ENCODE data around the gene LIMS1.
"Not testable (repeated sequence)": the region's sequence is repeated elsewhere in the genome, so short reads cannot be mapped to it uniquely, and the experiment has no call there.

The LIMS1 gene, protein sequence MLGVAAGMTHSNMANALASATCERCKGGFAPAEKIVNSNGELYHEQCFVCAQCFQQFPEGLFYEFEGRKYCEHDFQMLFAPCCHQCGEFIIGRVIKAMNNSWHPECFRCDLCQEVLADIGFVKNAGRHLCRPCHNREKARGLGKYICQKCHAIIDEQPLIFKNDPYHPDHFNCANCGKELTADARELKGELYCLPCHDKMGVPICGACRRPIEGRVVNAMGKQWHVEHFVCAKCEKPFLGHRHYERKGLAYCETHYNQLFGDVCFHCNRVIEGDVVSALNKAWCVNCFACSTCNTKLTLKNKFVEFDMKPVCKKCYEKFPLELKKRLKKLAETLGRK

GRCh38 chr2:108533832-108534583 lies at the start of gene LIMS1:
Gene LIMS1, plus strand, starts transcription at chr2:108534470. Its CDS starts 93 bp downstream, at chr2:108534563.
- Histone ChIP-seq H3K4me1 (ENCODE audit: insufficient read depth, low read length) (peaks cover 29% of the 10 kb centered on the region), H3K36me3 (ENCODE audit: insufficient read depth, low read length) (no peaks in the 10 kb centered on the region), H3K9ac (ENCODE audit: low read depth, low read length) (peak within 1 kb of the TSS; percentile 94), H3K9me3 (ENCODE audit: control insufficient read depth, insufficient read depth, low read length) (no peaks in the 10 kb centered on the region)

DNA sequence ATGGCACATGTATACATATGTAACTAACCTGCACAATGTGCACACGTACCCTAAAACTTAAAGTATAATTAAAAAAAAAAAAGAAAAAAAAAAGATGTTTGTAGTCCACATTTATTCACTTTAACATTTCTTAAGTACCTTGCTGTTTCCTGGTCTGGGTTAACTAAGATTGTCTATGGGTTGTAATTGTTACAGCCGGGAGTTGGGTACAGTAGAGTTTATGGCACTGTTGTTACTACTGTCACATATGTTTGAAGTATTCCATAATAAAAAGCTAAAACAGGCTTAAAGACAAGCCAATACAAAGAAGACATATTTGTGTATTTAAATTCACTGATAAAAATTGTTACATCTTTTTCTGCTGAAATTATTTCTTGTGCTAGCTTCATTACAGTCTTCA lies 49.0 kb upstream of the LIMS1 start:
- Histone ChIP-seq H3K9ac (ENCODE audit: low read depth, low read length) (no peak overlapping the region), H3K4me1 (ENCODE audit: insufficient read depth, low read length) (no peaks in the 10 kb centered on the region), H3K9me3 (ENCODE audit: control insufficient read depth, insufficient read depth, low read length) (no peaks in the 10 kb centered on the region), H3K36me3 (ENCODE audit: insufficient read depth, low read length) (peaks cover 21% of the 10 kb centered on the region)

- Histone ChIP-seq H3K9me3 (ENCODE audit: control insufficient read depth, insufficient read depth, low read length) (no peaks in the 10 kb centered on the region), H3K9ac (ENCODE audit: low read depth, low read length) (no peak overlapping the region), H3K4me1 (ENCODE audit: insufficient read depth, low read length) (no peaks in the 10 kb centered on the region), H3K36me3 (ENCODE audit: insufficient read depth, low read length) (peaks cover 15% of the 10 kb centered on the region; the same call in 1 of the 2 replicates)
These were observed 43.7 kb upstream of the LIMS1 start for GRCh38 chr2:108490506-108491122.

GRCh38 chr2:108491848-108492247 lies 42.4 kb upstream of the LIMS1 start:
- no peak overlapping the region for H3K9ac ChIP-seq (ENCODE audit: low read depth, low read length)
- H3K36me3 ChIP-seq (ENCODE audit: insufficient read depth, low read length) = peaks cover 9% of the 10 kb centered on the region; the same call in 1 of the 2 replicates
- H3K4me1 ChIP-seq (ENCODE audit: insufficient read depth, low read length) = no peaks in the 10 kb centered on the region
- no peaks in the 10 kb centered on the region for H3K9me3 ChIP-seq (ENCODE audit: control insufficient read depth, insufficient read depth, low read length)

GRCh38 chr2:108492364-108492763 lies 41.9 kb upstream of the LIMS1 start:
- Histone ChIP-seq H3K9ac (ENCODE audit: low read depth, low read length) (no peak overlapping the region), H3K9me3 (ENCODE audit: control insufficient read depth, insufficient read depth, low read length) (no peaks in the 10 kb centered on the region), H3K36me3 (ENCODE audit: insufficient read depth, low read length) (peaks cover 8% of the 10 kb centered on the region; the same call in 1 of the 2 replicates), H3K4me1 (ENCODE audit: insufficient read depth, low read length) (no peaks in the 10 kb centered on the region)

GRCh38 chr2:108496167-108496566 lies 38.1 kb upstream of the LIMS1 start:
- not testable (repeated sequence) for H3K36me3 ChIP-seq (ENCODE audit: insufficient read depth, low read length); H3K9me3 ChIP-seq (ENCODE audit: control insufficient read depth, insufficient read depth, low read length); H3K4me1 ChIP-seq (ENCODE audit: insufficient read depth, low read length); H3K9ac ChIP-seq (ENCODE audit: low read depth, low read length)

GRCh38 chr2:108507620-108508019 lies 26.6 kb upstream of the LIMS1 start:
- H3K4me1 ChIP-seq (ENCODE audit: insufficient read depth, low read length); H3K9me3 ChIP-seq (ENCODE audit: control insufficient read depth, insufficient read depth, low read length); H3K36me3 ChIP-seq (ENCODE audit: insufficient read depth, low read length); H3K9ac ChIP-seq (ENCODE audit: low read depth, low read length): not testable (repeated sequence)

GRCh38 chr2:108512431-108512830 lies 21.8 kb upstream of the LIMS1 start:
- not testable (repeated sequence) for H3K9me3 ChIP-seq (ENCODE audit: control insufficient read depth, insufficient read depth, low read length); H3K9ac ChIP-seq (ENCODE audit: low read depth, low read length); H3K4me1 ChIP-seq (ENCODE audit: insufficient read depth, low read length); H3K36me3 ChIP-seq (ENCODE audit: insufficient read depth, low read length)

DNA sequence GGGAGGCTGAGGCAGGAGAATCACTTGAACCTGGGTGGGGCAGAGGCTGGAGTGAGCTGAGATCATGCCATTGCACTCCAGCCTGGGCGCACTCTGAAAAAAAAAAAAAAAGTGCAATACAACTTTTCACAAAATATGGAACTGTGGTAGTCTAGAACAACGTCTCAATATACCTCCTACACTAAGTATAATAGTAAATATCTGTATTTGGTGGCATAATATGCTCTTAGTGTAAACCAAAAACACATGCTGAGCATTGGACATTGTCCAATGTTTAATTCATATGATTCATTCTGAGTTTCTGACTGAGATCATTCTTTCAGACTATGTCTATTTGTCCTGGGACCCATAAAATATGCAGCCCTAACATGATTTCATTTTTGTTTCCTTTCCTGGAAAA lies 19.8 kb upstream of the LIMS1 start:
- H3K36me3 ChIP-seq (ENCODE audit: insufficient read depth, low read length); H3K9ac ChIP-seq (ENCODE audit: low read depth, low read length); H3K4me1 ChIP-seq (ENCODE audit: insufficient read depth, low read length); H3K9me3 ChIP-seq (ENCODE audit: control insufficient read depth, insufficient read depth, low read length): not testable (repeated sequence)

- H3K4me1 ChIP-seq (ENCODE audit: insufficient read depth, low read length); H3K9me3 ChIP-seq (ENCODE audit: control insufficient read depth, insufficient read depth, low read length); H3K9ac ChIP-seq (ENCODE audit: low read depth, low read length); H3K36me3 ChIP-seq (ENCODE audit: insufficient read depth, low read length): not testable (repeated sequence)
These were observed 9.6 kb upstream of the LIMS1 start for GRCh38 chr2:108524688-108525087.

GRCh38 chr2:108525258-108525657 lies 9.0 kb upstream of the LIMS1 start:
- not testable (repeated sequence) for H3K9ac ChIP-seq (ENCODE audit: low read depth, low read length); H3K36me3 ChIP-seq (ENCODE audit: insufficient read depth, low read length); H3K4me1 ChIP-seq (ENCODE audit: insufficient read depth, low read length); H3K9me3 ChIP-seq (ENCODE audit: control insufficient read depth, insufficient read depth, low read length)

DNA sequence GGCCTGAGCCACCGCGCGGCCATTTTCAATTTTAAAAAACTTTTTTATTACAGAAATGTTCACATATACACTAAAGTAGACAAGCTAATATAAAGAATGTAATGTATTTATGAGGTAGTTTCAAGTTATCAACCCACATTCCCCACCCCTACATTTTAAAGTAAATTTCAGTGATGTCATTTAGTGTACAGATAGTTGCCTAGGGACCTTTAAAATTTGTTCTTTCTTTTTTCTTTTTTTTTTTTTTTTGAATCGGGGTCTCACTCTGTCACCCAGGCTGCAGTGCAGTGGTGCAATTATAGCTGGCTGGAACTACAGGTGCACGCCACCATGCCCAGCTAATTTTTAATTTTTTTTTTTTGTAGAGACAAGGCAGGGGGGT lies 2.6 kb upstream of the LIMS1 start:
- no peaks in the 10 kb centered on the region for H3K9me3 ChIP-seq (ENCODE audit: control insufficient read depth, insufficient read depth, low read length)
- H3K9ac ChIP-seq (ENCODE audit: low read depth, low read length) = no peak overlapping the region
- H3K36me3 ChIP-seq (ENCODE audit: insufficient read depth, low read length) = no peaks in the 10 kb centered on the region
- H3K4me1 ChIP-seq (ENCODE audit: insufficient read depth, low read length) = peaks cover 10% of the 10 kb centered on the region

- peaks cover 29% of the 10 kb centered on the region for H3K4me1 ChIP-seq (ENCODE audit: insufficient read depth, low read length)
- no peaks in the 10 kb centered on the region for H3K36me3 ChIP-seq (ENCODE audit: insufficient read depth, low read length)
- H3K9me3 ChIP-seq (ENCODE audit: control insufficient read depth, insufficient read depth, low read length) = no peaks in the 10 kb centered on the region
- peak overlapping the region; percentile 88 for H3K9ac ChIP-seq (ENCODE audit: low read depth, low read length)
These were observed 500 bp downstream of the LIMS1 start for GRCh38 chr2:108534584-108535356.

GRCh38 chr2:108535357-108535631 lies 1.0 kb downstream of the LIMS1 start:
- no peaks in the 10 kb centered on the region for H3K36me3 ChIP-seq (ENCODE audit: insufficient read depth, low read length)
- H3K4me1 ChIP-seq (ENCODE audit: insufficient read depth, low read length) = peaks cover 29% of the 10 kb centered on the region
- H3K9me3 ChIP-seq (ENCODE audit: control insufficient read depth, insufficient read depth, low read length) = no peaks in the 10 kb centered on the region
- H3K9ac ChIP-seq (ENCODE audit: low read depth, low read length) = peak overlapping the region; percentile 88

Data from ES-I3 (cell line).